HS-5 (cell line): ENCODE measurements around the gene VNN1.
"Not testable (repeated sequence)": the region's sequence is repeated elsewhere in the genome, so short reads cannot be mapped to it uniquely, and the experiment has no call there.

Experiments used
- DNase-seq: peaks from one replicate; pipeline ENCODE4 v3.0.0-alpha.2; 2012; ENCODE audit warnings: low read depth

VNN1 gene

DNA sequence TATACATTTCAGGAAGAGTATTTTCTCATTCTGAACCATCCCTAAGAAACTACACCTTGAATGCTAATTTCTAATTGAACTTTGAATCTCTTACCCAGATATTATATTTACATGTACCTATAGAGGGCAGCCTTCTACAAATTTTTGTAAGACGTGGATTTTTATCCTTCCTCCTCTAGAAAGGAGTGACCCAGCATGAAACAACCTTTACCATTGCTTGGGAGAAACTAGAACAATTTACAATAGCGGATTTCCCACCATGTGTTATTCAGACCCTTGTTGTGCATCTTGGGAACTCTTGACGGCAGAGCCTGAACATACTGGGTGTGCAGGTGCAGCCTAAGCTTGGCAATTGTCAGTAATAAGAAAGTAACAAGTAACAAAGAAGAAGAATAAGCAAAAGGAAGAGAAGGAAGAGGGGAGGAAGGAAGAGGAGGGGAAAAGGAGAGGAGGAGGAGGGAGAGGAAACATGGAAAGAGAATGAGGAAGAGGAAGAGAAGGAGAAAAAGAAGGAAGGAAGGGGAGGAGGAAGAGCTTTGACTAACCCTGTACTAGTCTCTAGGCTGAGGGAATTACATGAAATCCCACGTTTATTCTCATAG is 44.1 kb downstream of the VNN1 start:
- no peak for DNase-seq

DNA sequence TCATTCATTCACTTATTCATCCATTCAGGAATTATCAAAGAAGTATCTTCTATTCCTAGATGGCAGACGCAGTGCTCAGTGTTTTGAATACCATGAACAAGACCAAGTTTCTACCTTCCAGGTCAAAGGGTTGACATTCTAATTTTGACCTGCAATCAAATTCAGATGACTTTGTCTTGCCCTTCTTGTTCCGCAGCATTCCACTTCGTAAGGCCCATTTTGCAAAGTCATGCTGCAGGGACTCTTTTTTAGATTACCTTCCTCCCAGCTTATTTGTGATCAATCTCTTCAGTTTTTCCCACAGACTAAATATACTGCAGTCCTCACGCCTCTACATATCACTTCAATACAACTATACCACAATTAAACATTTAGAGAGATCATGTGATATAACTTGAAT is 47.7 kb downstream of the VNN1 start:
- no peak for DNase-seq

DNA sequence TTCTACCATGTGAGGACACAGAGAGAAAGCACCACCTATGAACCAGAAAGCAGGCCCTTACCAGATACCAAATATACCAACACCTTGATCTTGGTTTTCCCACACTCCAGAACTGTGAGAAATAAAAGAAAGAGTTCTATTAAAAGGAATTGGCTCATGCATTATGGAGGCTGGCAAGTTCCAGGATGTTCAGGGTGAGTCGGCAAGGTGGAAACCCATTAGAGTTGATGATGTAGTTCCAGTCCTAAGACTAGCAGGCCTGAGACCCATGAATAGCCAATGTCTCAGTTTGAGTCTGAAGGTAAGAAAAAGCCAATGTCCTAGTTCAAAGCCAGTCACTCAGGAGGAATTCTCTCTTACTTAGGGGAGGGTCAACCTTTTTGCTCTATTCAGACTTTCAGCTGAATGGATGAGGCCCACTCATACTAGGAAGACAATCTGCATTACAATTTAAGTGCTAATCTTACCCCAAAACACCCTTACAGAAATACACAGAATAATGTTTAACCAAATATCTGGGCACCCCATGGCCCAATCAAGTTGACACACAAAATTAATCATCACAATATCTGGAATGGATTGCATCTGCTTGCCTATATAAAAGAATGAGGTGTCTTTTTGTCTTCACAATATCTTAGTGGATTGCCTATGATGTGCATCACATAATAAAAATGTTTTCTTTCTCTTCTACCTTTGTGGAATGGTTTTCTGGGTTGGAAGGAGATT is 49.4 kb downstream of the VNN1 start:
- DNase-seq = no peak

DNA sequence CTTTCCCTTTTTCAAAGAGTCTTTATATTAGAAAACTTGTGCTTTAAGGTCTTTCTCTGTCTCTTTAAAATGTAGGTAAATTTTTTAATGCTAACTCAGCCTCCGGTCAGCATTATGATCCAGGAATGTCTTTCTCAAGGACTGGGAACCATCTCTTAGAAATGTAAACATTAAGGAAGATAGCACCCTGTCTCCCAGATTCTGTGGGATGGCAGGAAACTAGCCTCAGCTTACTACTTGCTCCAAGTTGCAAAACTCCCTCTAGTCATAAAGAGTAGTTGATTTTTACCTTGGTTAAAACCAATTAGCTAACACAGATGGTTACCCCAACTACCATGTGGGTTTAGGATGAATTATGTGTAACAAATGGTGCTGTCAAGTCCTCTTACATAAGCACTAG is 50.2 kb downstream of the VNN1 start:
- DNase-seq = no peak

DNA sequence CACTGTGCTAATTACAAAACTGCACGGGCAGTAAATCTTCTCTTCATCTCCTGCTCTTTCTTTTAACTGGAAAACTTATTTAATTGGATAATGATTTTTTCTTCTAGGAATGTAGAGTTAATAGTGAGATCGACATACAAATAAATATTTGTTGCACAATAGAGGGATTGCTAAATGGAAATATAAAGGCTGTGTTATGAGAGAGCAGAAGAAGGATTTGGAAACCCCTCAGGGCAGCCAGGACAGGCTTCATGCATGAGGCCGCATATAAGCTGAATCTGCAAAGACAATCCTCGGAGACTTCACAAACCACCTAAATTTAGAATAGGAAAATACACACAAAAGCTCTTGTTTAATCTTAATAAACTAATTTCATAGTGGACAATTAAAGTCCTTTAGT is 51.9 kb downstream of the VNN1 start:
- DNase-seq = no peak

DNA sequence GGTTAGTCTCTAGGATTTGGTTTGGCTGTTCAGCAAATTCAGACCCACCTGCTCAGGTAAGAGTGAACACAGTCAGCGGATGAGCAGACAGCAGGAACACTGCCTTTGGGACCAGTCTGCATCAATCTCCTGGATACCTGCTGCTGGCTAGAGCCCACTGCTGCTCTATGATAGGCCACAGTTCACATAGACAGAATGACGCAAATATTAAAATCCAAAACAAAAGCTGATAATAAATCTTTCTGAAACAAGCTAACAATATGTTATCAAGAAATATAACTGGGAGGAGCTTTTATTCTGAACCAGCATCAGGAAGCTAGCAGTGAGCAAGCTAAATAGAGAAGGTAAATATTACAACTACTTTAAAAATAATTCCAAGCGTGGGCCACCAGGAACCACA is 54.8 kb downstream of the VNN1 start, which contains the start of gene TAAR1:
TAAR1 (minus strand) TSS at position 101 of the 400 bp plus-strand sequence. CDS start 13,179 bp downstream, outside the sequence.
- DNase-seq = no peak

DNA sequence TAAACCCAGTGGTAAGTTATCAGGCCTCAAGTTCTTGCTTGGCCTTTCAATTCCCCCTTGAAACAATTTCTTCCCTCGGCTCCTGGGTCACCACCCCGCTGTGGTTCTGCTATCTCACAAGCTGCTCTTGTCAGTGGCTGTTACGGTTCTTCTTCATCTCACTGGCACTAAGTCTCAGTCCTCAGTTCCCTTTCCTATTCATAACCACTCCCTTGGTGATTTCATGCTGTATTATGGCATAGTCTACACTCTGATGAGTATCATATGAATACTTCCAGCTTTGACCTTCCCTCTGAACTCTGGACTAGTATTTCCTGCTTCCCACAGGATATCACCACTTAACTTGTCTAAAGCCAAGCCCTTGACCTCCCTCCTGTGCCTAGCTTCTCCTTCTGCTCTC is 62.8 kb downstream of the VNN1 start:
- no peak for DNase-seq

DNA sequence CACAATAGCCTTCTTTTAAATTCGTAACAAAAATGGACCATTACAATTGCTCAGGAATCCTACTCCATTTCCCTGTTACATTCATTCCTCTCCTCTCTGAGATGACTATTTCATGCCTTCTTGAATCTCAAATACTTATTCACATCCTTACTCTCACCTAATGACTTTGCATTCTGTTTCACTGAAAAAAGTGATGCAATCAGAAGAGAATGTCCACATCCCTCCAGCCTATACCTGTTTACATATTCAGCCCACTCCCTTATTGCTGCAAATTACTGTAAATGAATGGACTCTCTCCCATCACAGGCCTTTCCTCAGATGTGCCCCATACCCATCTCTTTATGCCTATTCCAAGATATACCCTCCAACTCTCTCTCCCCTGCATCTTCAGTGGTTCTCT is 63.4 kb downstream of the VNN1 start:
- DNase-seq = no peak

DNA sequence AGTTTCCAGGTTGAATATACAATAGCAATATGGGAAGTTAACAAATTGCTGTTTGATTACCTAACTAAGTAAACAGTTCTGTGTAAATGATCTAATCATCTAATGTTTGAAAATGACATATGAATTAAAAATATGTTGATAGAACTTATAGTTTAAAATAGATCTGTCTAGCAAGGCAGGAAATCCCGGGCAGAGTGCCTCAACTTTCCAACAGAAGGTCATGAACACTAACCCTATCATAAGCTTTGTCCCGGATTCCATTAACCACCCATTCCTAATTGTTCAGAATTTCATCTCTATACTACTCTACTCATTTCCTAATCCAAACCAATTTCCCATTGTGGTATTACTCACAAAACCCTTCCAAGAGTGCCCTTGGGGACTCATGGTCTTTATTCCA is 65.0 kb downstream of the VNN1 start:
- no peak for DNase-seq

DNA sequence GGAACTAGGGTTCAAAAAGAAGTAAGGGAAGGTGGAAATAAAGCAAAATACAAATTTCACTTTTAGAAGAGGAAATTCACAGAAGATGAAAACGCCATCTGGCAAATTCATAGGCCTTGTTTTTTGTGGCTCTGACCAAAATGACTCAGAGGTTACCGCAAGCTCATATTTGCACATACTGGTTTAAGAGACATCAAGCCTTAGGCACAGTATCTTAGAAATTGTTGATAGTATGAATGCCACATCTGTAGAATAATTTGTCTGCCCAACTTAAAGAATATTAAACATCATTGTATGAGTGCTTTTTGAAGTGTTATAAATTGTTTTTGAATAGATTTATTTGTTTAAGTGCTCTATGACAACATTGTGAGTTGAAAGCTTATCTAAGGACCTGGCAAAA is 65.5 kb downstream of the VNN1 start:
- DNase-seq = peak; percentile 58

DNA sequence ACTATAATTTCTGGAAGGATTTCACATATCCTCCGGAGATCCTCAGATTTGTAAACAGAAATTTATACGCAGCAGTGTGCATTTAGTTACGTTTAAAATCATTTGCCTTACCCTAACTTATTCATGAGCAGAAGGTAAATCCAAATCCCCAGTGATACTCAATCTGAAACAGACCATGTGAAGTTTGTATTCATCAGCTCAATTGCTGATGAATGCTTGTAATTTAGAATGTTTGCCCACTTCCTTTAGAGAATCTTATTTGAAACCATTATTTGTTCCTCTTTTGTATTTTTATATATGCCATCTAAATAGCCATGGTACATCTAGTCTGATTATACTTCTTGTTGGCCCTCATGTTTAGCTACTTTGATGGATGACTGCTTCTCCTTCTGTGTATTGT is 70.3 kb downstream of the VNN1 start:
- no peak for DNase-seq

DNA sequence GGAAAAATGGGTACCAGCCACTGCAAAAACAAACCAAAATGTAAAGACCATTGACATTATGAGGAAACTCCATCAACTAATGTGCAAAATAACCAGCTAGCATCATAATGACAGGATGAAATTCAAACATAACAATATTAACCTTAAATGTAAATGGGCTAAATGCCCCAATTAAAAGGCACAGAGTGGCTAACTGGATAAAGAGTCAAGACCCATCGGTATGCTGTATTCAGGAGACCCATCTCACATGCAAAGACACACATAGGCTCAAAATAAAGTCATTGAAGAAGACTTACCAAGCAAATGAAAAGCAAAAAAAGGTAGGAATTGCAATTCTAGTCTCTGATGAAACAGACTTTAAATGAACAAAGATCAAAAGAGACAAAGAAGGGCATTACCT is 76.7 kb downstream of the VNN1 start:
- not testable (repeated sequence) for DNase-seq

DNA sequence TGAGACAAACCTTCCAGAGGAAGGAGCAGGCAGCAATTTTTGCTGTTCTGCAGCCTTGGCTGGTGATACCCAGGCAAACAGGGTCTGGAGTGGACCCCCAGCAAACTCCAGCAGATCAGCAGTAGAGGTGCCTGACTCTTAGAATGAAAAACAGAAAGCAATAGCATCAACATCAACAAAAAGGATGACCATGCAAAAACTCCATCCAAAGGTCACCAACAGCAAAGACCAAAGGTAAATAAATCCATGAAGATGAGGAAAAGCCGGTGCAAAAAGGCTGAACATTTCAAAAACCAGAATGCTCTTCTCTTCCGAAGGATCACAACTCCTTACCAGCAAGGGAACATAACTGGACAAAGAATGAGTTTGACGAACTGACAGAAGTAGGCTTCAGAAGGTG is 77.9 kb downstream of the VNN1 start:
- DNase-seq = not testable (repeated sequence)

DNA sequence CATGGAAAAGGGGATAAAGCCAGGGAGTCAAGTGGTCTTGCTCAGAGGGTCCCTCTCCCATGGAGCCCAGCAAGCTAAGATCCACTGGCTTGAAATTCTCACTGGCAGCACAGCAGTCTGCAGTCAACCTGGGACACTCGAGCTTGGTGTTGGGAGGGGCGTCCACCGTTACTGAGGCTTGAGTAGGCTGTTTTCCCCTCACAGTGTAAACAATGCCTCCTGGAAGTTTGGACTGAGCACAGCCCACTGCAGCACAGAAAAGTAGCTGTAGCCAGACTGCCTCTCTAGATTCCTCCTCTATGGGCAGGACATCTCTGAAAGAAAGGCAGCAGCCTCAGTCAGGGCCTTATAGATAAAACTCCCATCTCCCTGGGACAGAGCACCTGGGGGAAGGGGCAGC is 78.6 kb downstream of the VNN1 start:
- DNase-seq = not testable (repeated sequence)

DNA sequence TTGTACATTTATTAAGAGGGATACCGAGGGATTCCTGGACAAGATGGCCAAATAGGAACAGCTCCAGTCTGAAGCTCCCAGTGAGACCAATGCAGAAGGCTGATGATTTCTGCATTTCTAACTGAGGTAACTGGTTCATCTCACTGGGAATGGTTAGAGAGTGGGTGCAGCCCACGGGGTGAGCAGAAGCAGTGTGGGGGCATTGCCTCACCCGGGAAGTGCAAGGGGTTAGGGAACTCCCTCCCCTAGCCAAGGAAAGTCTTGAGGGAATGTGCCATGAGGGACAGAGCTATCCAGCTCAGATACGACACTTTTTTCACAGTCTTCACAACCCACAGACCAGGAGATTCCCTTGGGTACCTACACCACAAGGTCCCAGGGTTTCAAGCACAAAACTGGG is 79.1 kb downstream of the VNN1 start:
- no peak for DNase-seq

DNA sequence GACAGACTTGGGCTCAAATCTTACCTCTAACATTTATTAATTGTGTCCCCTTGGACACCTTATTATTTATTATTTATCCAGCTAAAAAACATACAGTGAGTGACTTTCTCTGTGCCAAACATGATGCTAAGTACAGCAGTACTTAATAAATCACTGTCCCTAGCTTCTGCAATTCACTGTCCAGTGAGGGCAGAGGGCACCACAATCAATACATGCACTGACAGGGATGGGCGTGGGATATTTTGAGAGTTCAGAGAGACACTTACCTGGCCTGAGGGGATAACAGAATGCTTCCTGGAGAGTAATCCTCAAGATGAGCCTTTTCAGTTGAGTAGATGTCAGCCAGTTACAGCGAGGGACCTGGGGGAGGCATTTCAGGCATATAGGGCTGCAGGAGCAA is 80.5 kb downstream of the VNN1 start:
- DNase-seq = no peak
